Hepatocyte (in vitro differentiated cells): Measurements from ENCODE around the gene NOS1AP. TPM values are rescaled to one million over a fixed set of nuclear protein-coding genes. Genes with fewer than 3 reads are reported as not detected.

Experiments
- DNase-seq: peaks from one replicate; pipeline ENCODE4 v3.0.0-alpha.2; 2016; ENCODE audit warnings: low spot score
- H2AFZ ChIP-seq: fragments of 200-600 bp; sonication (generic); 2 replicates; pipeline ENCODE4 v1.6.0; 2016; ENCODE audit warnings: antibody characterized with exemption, mild to moderate bottlenecking
- H3K27ac ChIP-seq: fragments of 200-600 bp; sonication (generic); 2 replicates; pipeline ENCODE4 v1.5.1; 2016; ENCODE audit warnings: mild to moderate bottlenecking
- H3K27me3 ChIP-seq: fragments of 200-600 bp; sonication (generic); 2 replicates; pipeline ENCODE4 v1.6.1; 2016
- H3K36me3 ChIP-seq: fragments of 200-600 bp; sonication (generic); replicated peaks from 2 replicates; pipeline ENCODE4 v1.5.1; 2016; ENCODE audit warnings: low read depth; ENCODE audit not compliant: insufficient read depth
- H3K4me1 ChIP-seq: fragments of 200-600 bp; sonication (generic); 2 replicates; pipeline ENCODE4 v1.5.1; 2016; ENCODE audit warnings: mild to moderate bottlenecking, moderate library complexity; ENCODE audit not compliant: insufficient read depth
- H3K4me2 ChIP-seq: fragments of 200-600 bp; sonication (generic); 2 replicates; pipeline ENCODE4 v1.6.0; 2016
- H3K4me3 ChIP-seq: fragments of 200-600 bp; sonication (generic); 2 replicates; pipeline ENCODE4 v1.5.1; 2016; ENCODE audit warnings: mild to moderate bottlenecking
- H3K79me2 ChIP-seq: fragments of 200-600 bp; sonication (generic); 2 replicates; pipeline ENCODE4 v1.6.0; 2017; ENCODE audit warnings: mild to moderate bottlenecking
- H3K9me2 ChIP-seq: fragments of 200-600 bp; sonication (generic); replicated peaks from 2 replicates; pipeline ENCODE4 v1.6.0; 2017; ENCODE audit warnings: mild to moderate bottlenecking; ENCODE audit not compliant: insufficient read depth
- H3K9me3 ChIP-seq: fragments of 200-600 bp; sonication (generic); 2 replicates; pipeline ENCODE4 v1.5.1; 2016; ENCODE audit warnings: low read depth, mild to moderate bottlenecking
- H4K20me1 ChIP-seq: fragments of 200-600 bp; sonication (generic); 2 replicates; pipeline ENCODE4 v1.6.0; 2016; ENCODE audit warnings: mild to moderate bottlenecking; ENCODE audit not compliant: insufficient read depth, poor library complexity, severe bottlenecking
- EZH2 ChIP-seq: fragments of 200-600 bp; sonication (generic); IDR thresholded peaks from 2 replicates; pipeline ENCODE4 v1.6.1; 2016; ENCODE audit warnings: antibody characterized with exemption, mild to moderate bottlenecking, borderline replicate concordance
- EZH2phosphoT487 ChIP-seq: fragments of 200-600 bp; sonication (generic); IDR thresholded peaks from one replicate; pipeline ENCODE4 v1.6.1; 2018; ENCODE audit warnings: antibody characterized with exemption, mild to moderate bottlenecking, low read depth, moderate library complexity; ENCODE audit not compliant: unreplicated experiment, severe bottlenecking
- WGBS: methylation state at CpG from one replicate; pipeline ENCODE4 v1.1.6; 2016; ENCODE audit warnings: low lambda C conversion rate; ENCODE audit errors: missing lambda C conversion rate; 5-methylcytosine and 5-hydroxymethylcytosine counted together
- polyA plus RNA-seq: library from polyadenylated mRNA; unstranded; fragments of >200 nt; fragmentation: Nextera tagmentation; extraction: Ambion mirVana; gene quantifications from 2 replicates; pipeline ENCODE4 v1.2.1, GENCODE V29; 2016
- total RNA-seq: library from RNA; depleted of rRNA; stranded (reverse); fragments of >200 nt; gene quantifications from 2 replicates; pipeline ENCODE4 v1.2.3, GENCODE V29; 2014
- TF ChIP-seq, protein P1 (sequence below): fragments of 200-600 bp; sonication (generic); IDR thresholded peaks from 2 replicates; pipeline ENCODE4 v1.5.1; 2016; ENCODE audit warnings: antibody characterized with exemption, mild to moderate bottlenecking; ENCODE audit not compliant: poor library complexity

Gene NOS1AP
- total and polyA plus RNA-seq, 2 experiments from 2014 or later, result 0.97 to 4.4 TPM

DNA sequence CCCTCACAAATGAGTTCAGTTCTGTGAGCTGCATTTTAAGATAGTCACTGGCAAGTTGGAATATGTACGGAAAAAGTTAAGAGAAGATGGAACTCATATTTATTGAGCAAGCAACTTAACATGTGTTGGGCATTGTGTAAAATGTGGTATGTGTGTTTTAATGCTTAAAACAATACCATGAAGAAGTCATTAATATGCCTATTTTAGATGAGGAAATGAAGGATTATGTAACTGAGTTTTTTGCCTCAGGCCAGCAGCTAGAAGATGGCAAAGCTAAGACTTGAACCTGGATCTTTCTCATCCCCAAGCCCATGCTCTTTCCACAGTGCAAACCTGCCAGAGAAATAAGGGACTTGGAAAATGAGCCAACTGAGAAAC is 258.3 kb downstream of the NOS1AP start:
- no peak for DNase-seq
- Histone ChIP-seq H3K9me2 (no peaks in the 10 kb centered on the region), H3K27me3 (no peaks in the 10 kb centered on the region), H3K4me2 (no peak overlapping the region), H3K4me1 (no peaks in the 10 kb centered on the region), H4K20me1 (no peaks in the 10 kb centered on the region), H3K4me3 (no peak overlapping the region), H2AFZ (no peak overlapping the region), H3K9me3 (no peaks in the 10 kb centered on the region), H3K79me2 (no peaks in the 10 kb centered on the region), H3K36me3 (no peaks in the 10 kb centered on the region), H3K27ac (no peak overlapping the region)
- TF ChIP-seq, protein P1, sequence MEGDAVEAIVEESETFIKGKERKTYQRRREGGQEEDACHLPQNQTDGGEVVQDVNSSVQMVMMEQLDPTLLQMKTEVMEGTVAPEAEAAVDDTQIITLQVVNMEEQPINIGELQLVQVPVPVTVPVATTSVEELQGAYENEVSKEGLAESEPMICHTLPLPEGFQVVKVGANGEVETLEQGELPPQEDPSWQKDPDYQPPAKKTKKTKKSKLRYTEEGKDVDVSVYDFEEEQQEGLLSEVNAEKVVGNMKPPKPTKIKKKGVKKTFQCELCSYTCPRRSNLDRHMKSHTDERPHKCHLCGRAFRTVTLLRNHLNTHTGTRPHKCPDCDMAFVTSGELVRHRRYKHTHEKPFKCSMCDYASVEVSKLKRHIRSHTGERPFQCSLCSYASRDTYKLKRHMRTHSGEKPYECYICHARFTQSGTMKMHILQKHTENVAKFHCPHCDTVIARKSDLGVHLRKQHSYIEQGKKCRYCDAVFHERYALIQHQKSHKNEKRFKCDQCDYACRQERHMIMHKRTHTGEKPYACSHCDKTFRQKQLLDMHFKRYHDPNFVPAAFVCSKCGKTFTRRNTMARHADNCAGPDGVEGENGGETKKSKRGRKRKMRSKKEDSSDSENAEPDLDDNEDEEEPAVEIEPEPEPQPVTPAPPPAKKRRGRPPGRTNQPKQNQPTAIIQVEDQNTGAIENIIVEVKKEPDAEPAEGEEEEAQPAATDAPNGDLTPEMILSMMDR, result no peak
- TF ChIP-seq EZH2 (no peak), EZH2phosphoT487 (no peak)
- WGBS, result 91% methylated on average over 1 of the region's 1 CpG

DNA sequence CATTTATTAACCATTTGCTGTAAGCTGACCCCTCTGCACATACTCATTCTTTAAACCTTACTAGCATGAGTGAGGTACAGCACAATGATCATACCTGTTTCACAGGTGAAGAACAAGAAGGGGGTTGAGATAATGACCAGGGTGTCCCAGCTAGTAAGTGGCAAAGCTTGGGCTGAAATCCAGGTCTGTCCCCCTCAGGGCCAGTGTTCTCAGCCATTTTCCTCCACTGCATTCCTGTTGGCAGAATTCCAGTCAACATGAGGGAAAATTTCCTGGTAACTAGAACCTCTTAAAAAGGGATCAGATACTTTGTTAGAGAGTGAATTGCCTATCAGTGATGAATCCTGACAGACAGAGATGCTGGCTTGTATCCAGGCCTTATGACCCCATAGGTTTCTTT is 259.0 kb downstream of the NOS1AP start:
- Histone ChIP-seq H3K79me2 (no peaks in the 10 kb centered on the region), H3K9me2 (no peaks in the 10 kb centered on the region), H3K27ac (no peak overlapping the region), H3K4me1 (no peaks in the 10 kb centered on the region), H2AFZ (no peak overlapping the region), H3K27me3 (no peaks in the 10 kb centered on the region), H3K9me3 (no peaks in the 10 kb centered on the region), H3K4me2 (no peak overlapping the region), H4K20me1 (no peaks in the 10 kb centered on the region), H3K4me3 (no peak overlapping the region), H3K36me3 (no peaks in the 10 kb centered on the region)
- DNase-seq, result no peak
- TF ChIP-seq, protein P1, result no peak
- TF ChIP-seq EZH2phosphoT487 (no peak), EZH2 (no peak)

DNA sequence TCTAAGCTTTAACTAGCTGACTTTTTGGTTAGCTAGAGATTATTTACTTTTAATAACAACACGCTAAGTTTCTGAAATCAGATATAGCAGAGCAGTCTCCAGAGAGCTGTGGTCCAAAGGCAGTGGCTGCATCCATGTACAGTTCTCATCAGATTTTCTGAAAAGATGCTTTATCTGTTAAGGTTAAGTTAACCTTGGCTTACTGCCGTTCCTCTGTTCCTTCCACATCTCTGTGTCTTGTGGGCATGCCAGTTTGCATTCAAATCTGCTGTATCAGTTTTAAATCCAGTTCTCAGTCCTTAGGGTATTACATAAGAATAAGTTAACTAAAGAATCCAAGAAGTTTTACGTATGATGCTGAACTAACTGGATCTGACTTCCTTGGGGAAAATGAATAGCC is 260.3 kb downstream of the NOS1AP start:
- Histone ChIP-seq H3K79me2 (no peaks in the 10 kb centered on the region), H3K9me2 (no peaks in the 10 kb centered on the region), H4K20me1 (no peaks in the 10 kb centered on the region), H3K27me3 (no peaks in the 10 kb centered on the region), H2AFZ (no peak overlapping the region), H3K27ac (no peak overlapping the region), H3K36me3 (no peaks in the 10 kb centered on the region), H3K4me3 (no peak overlapping the region), H3K9me3 (no peaks in the 10 kb centered on the region), H3K4me2 (no peak overlapping the region), H3K4me1 (no peaks in the 10 kb centered on the region)
- TF ChIP-seq EZH2 (no peak), EZH2phosphoT487 (no peak)
- TF ChIP-seq, protein P1, result no peak
- DNase-seq, result no peak
- 54% methylated on average over 3 of the region's 3 CpGs for WGBS

DNA sequence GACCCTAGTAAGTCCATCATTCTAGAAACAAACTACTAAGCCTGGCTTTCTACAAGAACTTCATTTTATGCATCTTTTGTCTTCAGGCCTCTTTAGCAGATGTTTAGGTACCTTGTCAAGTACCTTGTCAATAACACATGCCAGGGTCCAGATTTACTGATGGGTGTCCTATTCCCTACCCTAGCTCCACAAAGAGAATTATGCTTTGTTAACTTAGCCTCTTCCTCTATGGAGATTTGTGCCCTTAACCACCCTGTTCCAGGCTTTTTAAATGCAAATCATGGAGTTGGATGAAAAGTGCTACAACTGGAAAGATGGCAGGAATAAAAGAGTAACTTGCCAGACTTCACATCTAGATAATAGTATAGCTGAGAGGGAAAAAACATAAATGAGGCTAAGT is 264.5 kb downstream of the NOS1AP start:
- Histone ChIP-seq H3K4me1 (no peaks in the 10 kb centered on the region), H4K20me1 (no peaks in the 10 kb centered on the region), H2AFZ (no peak overlapping the region), H3K27ac (no peak overlapping the region), H3K9me2 (no peaks in the 10 kb centered on the region), H3K4me2 (no peak overlapping the region), H3K36me3 (no peaks in the 10 kb centered on the region), H3K27me3 (no peaks in the 10 kb centered on the region), H3K4me3 (no peak overlapping the region), H3K79me2 (no peaks in the 10 kb centered on the region), H3K9me3 (no peaks in the 10 kb centered on the region)
- TF ChIP-seq EZH2 (no peak), EZH2phosphoT487 (no peak)
- TF ChIP-seq, protein P1, result no peak
- no peak for DNase-seq
